NCI-H2227 (cell line): ENCODE results near the gene FAM32A.
A peak's percentile ranks its signal among the peaks of the same experiment; 100 is the strongest.
"Not testable (repeated sequence)": the region's sequence is repeated elsewhere in the genome, so short reads cannot be mapped to it uniquely, and the experiment has no call there.

ENCODE experiments used
- DNase-seq: peaks from one replicate; lab custom pipeline; 2025; ENCODE audit not compliant: unreplicated experiment; lab: John Stamatoyannopoulos, UW

The FAM32A gene

DNA sequence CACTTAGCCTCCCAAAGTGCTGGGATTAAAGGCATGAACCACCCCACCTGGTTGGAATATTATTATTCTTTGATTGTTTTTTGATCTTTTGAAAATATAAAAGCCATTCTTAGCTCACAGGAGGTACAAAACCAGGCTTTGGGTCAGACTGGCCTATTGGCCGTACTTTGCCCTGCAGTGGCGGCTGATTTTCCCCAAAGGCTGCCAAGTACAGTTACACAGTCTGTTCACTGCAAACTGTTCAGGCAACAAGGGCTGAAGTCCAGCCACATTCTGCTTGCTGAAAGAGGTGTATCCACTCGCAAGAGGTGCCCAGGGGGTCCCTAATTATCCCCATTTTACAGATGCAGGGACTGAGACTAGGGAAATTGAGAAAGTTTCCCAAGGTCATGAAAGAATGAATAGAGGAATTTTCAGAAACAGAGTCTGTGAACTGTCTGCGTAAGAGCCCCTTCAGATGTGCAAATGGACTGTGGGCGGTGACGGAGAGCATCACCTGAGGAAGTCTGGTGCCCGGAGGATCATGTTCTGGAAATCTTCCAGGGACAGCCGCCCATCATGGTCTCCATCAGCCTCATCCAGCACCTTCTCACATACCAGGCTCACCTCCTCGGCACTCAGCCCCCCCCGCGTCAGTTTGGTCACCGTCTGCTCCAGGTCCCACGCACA is 20.9 kb upstream of the FAM32A start:
- no peak for DNase-seq

DNA sequence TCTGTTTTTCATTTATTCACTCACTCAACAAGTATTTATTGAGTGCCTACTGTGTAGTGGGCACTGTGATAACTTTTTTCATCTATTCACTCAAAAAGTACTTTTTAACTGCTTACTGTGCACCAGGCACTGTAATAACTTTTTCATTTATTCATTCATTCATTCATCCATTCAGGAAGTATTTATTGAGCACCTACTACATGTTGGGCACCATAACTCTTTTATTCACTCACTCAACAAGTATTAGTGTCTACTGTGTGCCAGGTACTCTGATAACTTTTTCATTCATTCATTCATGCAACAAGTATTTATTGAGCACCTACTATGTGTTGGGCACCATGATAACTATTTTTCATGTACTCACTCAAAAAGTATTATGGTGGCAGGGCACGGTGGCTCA is 18.8 kb upstream of the FAM32A start:
- no peak for DNase-seq

DNA sequence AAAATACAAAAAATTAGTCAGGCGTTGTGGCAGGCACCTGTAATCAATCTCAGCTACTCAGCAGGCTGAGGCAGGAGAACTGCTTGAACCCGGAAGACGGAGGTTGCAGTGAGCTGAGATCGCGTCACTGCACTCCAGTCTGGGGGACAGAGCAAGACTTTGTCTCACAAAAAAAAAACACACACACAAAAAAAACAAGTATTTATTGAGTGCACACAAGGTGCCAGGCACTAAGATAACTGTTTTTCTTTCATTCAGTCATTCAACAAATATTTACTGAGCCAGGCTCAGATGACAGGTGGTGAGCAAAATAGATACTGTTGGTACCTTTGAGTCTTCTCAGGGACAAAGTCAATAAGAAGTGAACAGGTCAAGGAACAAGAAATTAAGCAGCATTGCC is 18.2 kb upstream of the FAM32A start:
- no peak for DNase-seq

DNA sequence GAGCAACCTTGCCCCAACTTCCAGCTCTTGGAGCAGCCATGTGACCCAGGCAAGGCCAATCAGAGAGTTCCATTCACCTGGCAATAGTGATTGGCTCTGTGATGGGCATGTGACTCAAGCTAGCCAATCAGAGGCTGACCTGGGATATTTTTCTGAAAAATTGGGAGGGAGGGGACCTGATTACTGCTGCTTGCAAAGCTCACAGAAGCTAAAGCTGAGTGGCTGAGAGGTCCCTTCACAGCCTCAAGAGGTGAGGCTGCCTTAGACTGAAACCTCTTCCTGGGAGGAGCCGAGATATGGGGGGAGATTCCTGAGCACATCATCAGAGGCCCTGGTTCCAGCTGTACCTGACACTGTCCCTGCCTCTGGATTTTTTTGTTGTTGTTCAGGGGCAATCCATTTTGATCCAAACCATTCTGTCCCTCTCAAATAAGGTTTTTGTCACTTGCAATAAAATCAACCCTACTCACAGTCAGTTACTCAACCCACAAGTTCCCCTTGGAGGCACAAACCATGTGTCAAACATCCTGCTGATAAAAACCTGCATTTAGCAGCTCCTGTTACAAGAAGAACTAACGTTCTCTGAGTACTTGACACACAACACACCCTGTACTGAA is 16.6 kb upstream of the FAM32A start:
- no peak for DNase-seq

DNA sequence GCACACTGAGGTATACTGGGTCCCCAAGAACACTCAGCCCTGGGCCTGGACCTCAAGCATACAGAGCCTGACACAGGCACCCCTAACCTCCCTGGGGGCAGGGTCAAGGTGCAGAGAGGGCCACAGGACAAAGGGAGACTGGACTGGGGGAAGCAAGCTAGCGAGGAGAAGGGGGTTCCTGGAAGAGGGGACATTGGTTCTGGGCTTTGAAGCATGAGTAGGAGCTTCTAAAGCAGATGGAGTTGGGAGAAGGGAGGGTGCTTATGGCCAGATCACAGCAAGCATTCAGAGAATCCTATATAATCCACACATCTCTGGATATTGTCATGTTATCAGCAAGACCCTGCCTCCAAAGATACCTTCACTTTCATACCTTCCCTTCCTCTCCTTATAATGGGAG is 15.1 kb upstream of the FAM32A start:
- DNase-seq, result no peak

DNA sequence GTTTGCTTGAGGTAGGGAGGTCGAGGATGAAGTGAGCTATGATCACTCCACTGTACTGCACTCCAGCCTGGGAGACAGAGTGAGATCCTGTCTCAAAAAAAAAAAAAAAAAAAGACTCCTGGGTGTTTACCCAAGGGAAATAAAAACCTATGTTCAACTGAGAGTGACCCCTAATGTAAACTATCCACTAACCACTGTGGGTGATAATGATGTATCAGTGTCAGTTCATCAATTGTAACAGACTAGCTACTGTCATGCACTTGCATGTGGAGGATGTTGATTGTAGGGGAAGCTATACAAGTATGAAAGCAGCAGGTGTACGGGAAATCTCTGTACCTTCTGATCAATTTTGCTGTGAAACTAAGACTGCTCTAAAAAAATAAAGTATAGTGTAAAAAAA is 9.3 kb upstream of the FAM32A start:
- DNase-seq, result no peak

DNA sequence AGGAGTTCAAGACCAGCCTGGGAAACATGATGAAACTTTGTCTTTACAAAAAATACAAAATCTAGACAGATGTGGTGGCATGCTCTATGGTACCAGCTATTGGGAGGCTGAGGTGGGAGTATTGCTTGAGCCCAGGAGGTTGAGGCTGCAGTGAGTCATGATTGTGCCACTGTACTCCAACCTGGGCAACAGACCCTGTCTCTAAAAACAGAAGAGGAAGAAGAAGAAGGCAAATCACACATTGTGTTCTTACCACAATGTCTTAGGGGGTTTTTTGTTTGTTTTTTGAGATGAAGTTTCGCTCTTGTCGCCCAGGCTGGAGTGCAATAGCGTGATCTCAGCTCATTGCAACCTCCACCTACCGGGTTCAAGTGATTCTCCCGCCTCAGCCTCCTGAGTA is 6.3 kb upstream of the FAM32A start:
- not testable (repeated sequence) for DNase-seq

DNA sequence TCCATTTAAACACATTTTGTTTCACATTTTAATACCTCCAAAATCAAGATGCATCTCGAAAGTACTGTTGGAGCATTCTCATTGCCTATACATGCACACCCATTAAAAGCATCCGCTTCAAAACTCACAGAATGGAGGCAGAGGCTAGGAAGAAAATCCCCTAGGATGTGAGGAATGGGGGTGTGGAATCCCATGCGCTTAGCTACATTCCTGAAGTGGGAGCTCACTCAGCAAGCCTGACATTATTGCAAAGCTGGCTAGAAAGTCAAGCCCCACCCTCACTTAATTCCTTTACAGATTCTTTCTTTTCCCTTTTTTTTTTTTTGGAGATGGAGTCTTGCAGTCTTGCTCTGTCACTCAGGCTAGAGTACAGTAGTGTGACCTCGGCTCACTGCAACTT is 4.6 kb upstream of the FAM32A start:
- no peak for DNase-seq

DNA sequence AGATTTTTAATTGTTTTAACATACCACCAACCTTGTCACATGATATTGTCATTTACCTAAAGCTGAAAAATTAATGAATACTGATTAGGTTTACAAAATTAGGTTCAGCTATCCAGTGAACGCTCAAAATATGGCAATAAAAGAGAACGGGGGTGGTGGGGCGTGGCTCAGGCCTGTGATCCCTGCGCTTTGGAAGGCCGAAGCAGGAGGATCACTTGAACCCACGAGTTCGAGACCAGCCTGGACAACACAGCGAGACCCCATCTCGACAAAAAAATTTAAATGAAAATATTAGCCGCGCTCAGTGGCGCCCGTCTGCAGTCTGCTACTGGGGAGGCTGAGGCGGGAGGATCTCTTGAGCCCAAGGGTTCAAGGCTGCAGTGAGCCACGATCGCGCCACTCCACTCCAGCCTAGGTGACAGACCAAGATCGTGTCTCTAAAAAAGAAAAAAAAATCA is 516 bp upstream of the FAM32A start:
- DNase-seq, result no peak

DNA sequence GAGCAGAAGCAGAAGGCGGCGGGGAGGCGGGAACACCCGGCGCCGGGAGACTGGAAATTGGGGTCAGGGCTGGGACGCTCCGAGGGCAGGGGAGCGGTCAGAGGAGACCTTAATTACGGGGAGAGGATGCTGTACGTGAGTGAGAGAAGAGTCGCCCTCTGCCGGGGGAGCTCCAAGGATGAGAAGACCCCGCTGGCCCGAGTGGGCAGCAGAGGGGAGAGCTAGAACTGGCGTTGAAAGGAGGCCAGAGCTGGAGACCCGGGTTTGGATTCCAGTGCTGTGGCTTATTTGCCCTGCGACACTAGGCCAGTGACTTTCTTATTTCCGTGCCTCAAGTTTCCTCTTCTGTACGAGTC is 536 bp downstream of the FAM32A start:
- peak; percentile 69 for DNase-seq

DNA sequence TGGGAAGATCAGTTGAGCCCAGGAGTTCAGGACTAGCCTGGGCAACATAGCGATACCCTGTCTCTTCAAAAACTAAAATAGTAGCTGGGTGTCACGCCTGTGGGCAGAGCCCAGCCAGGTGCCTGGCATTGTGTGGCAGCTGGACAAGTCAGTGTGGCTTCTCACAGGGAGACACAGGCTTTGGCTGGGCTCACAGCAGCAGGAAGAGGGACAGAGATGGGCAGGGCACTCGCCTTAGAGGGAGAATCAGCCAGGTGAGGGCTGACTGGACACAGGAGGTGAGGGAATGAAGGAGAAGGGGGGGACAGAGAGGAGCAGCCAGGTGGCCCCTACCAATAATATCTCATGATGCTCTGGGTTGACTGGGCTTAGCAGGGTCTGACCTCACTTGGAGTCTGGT is 3.3 kb downstream of the FAM32A start:
- no peak for DNase-seq

DNA sequence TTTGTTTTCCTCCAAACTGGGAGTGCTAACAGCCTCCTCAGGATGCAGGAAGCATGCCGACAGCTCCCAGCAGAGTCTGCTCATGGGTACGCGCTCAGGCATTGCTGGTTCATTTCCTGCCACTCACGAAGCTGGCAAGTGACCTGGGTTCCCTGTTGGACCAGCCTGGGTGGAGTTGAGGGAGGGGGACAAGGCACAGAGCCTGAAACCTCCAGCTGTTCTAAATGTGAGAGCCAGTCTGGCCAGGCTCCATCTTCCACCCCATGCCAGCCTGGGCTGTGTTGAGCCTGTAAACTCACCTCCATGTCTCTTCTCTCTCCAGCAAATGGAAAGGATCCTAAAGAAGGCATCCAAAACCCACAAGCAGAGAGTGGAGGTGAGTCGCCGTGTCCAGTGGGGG is 5.0 kb downstream of the FAM32A start:
- DNase-seq, result no peak

DNA sequence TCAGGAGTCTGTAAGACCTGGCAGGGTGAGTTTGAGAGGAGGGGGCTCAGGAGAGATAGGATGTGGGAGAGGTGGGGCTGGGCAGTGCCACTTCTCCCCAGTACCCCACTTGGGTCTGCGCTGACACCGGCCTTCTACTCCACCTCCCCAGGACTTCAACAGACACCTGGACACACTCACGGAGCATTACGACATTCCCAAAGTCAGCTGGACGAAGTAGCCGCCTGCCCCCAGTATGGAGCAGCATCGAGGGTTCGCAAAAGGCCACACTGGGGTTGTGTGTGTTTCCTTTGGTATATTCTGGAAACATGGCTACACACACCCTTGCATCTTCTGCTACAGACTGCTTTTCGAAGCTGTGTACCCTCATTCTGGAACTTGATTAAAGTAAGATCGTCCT is 5.5 kb downstream of the FAM32A start:
- DNase-seq, result no peak

DNA sequence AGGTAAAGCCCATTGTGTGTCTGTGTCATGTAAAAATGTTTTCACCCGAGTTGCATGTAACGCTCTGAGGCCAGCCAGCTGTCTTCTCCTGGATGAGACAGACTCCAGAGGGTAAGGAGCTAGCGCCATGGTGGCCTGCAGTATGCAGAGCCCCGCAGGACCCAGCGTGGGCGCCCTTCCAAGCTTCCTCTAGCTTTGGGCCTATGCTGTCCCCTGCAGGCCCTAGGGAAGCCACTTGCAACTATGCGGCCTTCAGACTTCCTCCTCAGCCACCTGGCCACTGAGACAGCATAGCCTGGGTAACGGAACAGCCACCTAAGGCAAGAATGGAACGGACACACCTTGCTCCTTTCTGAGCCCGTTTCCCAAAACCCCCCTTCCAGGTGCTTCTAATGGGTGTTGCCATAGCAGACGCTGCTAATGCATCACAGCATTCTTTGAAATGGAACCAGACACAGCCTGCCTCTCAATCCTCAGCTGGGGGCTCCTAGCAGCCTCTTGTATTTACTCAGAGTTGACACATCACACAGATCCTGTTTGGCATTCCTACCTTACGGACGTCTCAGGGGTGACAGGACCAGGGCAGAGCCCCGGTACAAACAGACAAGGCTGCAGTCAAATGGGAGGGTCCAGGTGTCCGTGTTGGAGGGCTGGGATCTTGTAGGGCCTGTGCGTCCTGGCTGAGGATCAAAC is 6.2 kb downstream of the FAM32A start:
- DNase-seq, result no peak

DNA sequence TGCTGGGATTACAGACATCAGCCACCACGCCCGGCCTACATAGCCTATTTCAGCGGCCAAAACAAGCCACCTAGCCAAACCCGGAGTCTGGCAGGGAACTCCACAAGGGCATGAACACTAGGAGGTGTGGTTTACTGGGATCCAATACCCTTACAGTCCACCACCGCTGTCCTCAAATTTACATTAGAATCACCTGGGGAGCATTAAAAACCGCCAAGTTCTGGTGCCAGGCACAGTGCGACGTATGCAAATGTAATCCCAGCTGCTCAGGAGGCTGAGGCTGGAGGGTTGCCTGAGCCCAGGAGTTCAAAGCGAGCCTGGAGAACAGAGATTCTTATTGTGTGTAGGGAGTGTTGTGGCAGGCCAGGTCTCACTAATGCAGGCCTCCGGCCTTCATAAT is 8.3 kb downstream of the FAM32A start:
- no peak for DNase-seq

DNA sequence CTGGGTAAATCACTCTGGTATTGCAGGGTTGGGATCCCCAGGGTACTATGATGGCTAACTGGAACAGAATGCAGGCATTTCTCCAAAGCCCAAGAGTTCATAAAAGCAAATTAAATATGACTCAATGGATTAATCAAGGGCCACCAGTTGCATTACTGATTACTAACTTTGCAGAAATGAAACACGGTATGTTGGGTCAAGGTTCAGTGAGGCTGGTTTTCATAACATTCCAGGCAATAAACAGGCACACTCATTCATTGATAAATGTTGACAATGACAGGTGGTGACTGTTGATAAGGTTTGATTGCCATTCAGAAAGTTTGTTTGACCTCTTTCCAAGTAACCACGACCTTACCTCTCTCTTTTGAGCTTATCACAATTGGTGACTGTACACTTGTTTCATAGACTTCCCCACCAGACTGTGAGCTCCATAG is 12.0 kb downstream of the FAM32A start:
- no peak for DNase-seq

DNA sequence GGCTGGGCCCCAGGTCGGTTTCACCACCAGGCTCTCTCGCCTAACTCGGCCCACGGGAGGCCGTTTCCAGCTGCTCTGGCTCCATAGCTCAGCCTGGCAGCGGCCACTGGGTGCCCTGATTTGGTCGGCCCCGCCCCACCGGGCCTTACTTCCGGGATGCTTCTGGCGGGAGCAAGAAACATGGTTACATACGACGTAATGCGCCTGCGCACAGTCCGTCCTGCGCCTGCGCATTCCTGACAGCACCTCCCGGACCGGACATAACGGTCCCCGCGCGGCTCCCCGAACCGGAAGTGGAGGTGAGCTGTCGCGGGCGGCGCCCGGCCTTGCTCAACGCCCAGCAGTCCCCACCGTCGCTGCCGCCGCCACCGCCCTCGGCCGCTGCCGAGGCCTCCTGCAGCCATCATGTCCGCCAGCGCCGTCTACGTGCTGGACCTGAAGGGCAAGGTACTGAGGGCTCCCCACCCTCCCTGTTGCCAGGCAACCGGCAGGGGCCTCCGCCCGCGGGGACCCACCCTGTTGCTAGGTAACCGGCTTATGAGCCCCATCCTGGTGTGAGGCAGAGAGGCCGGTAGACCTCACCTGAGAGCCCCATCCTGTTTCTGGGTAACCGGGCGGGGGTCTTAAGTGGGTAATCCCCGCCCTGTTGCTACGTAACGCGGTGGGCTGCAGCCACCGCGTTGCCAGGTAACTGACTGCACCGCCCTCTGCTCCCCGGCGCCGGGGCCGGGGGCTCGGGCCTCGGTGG is 12.6 kb downstream of the FAM32A start, which contains the start of gene AP1M1:
Gene AP1M1 (plus strand): TSS at position 290 of the 748 bp plus-strand sequence. CDS start 116 bp downstream, at position 406.
- DNase-seq, result peak; percentile 97

DNA sequence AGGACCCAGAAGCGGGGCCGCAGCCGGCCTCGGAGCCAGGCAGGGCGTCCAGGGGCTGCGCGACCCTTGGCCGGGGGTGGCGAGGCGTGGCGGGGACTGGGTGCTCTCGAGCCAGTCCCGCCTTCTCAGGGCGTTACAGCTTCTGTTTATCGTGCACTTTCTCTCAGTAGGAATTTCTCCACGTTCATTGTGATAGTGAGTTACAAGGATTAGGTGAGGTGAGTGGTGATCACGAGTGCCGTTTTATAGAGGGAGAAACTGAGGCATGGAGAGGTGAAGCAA is 13.1 kb downstream of the FAM32A start:
- DNase-seq, result no peak

DNA sequence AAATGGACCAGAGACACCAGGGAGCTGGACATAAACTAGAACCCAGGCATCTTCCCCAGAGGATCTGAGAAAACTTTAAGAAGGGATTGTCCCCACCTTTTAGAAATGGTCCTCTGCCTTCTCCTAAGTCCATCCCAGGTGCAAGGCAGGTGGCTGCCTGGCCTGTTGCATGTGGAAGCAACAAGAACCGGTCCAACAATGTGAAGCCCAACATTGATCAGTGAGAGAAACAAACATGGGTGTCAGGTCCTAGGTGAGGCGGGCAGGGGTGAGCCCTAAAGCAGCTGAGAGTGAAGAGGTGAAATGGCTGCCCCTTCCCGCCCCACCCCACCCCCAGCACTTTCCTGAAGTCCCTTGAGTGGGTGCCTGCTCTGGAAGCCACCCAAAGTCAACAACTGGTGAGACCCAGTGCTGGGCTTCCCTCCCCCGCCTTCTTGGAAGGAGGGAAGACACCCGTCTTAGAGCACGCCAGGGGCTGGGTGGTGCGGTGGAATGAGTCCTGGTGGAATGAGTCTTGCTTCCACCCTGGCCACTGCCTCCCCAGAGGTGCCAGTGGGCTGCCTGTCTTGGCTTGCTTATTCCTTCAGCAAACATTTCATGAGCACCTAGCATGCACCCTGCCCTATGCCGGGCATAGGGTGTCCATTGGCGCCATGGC is 14.2 kb downstream of the FAM32A start:
- no peak for DNase-seq

DNA sequence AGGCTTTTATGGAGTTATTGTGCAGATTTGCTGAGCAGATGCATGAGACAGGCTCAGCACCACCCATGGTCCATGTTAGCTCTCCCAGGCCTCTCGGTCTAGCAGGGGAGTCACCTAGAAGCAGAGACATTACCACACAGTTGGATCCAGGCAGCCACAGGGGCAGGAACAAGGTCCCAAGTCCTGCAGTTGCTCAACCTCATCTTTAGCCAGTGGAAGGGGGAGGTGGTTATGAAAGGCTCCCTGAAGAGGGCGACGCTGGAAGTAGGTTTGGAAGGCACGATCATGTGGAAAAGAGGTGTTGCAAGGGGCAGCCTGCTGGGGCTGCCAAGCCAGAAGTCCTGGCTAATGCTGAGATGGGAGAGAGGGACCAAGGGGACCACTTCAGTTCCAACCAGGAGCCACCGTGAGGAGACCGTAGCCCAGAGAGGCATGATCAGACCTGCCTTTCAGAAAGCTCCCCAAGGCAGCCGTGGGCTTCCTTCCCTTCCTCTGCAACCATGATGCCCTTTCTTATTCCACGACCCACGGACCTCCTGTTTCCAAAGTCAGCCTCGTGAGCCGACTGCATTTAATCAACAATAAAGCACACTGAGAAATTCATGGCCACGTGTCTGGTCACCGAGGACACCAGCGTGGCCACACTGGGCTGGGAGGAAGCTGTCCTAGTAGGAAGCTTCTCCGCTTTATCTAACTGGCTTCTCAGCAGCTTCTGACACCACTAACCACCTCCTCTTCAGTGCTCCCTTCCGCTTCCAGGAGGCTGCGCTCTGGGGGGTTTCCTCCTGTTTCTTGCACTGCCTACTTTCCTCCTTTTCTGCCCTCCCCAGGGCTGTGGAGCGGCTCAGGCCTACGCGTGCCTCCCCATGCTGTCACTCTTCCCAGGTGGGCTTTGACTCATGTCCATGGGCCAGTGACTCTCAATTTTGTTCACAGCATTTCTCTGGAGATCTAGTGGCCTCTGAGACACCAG is 15.1 kb downstream of the FAM32A start:
- no peak for DNase-seq
